GM12874 (cell line): ENCODE measurements around the gene CADPS.

Experiments
- CTCF ChIP-seq: IDR thresholded peaks from 2 replicates; pipeline ENCODE4 v1.5.1; 2011; ENCODE audit warnings: low read depth, mild to moderate bottlenecking, control low read depth, low read length, moderate library complexity; ENCODE audit not compliant: insufficient read depth

Gene CADPS

GRCh38 chr3:62479326-62479725, 395.9 kb downstream of the CADPS start:
- no peak for TF ChIP-seq CTCF

GRCh38 chr3:62475306-62475705, 399.9 kb downstream of the CADPS start:
- no peak for TF ChIP-seq CTCF

- TF ChIP-seq CTCF, result no peak
These were observed 407.1 kb downstream of the CADPS start for GRCh38 chr3:62467966-62468722.

- TF ChIP-seq CTCF, result no peak
These were observed 412.4 kb downstream of the CADPS start for GRCh38 chr3:62462788-62463187.

- TF ChIP-seq CTCF, result no peak
These were observed 413.0 kb downstream of the CADPS start for GRCh38 chr3:62462104-62462762.

- TF ChIP-seq CTCF, result no peak
These were observed 420.3 kb downstream of the CADPS start for GRCh38 chr3:62454916-62455315.

GRCh38 chr3:62453448-62453847, 421.8 kb downstream of the CADPS start:
- no peak for TF ChIP-seq CTCF
